Measurements from ENCODE around the gene AQP12A. TPM values are rescaled to one million over a fixed set of nuclear protein-coding genes. Genes with fewer than 3 reads are reported as not detected.

AQP12A gene
- polyA plus RNA-seq, 1 experiment = not detected

DNA sequence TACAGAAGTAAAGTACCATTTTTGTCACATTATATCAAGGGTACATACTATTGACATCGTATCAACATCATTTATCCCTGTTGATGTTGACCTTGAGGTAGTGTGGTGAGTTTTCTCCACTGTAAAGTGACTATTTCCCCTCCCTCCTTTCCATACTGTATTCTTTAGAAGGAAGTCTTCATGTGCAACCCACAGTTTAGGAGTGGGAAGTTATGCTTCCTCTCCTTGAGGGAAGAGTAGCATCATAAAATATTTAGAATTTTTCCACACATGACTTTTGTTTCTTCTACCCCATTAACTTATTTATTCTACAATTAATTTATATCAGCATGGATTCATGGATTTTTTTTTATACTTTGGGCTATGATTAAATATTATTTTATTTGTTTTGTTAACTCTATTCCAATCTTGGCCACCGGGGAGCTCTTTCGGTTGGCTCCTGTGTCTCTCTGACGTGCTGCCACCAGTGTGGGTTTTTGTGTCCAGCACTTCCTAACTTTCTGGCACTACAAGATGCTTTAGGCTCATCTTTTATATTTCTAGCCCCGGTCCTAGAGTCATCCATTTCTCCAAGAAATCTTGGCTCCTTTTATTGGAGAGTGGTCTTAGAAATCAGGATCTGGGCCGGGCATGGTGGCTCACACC is 28.0 kb upstream of the AQP12A start:
- peaks cover 2% of the 10 kb centered on the region; the same call in 1 of the 2 replicates for H3K27me3 ChIP-seq (ENCODE audit: control insufficient read depth, insufficient read depth, low read length)
- TF ChIP-seq, protein P1, sequence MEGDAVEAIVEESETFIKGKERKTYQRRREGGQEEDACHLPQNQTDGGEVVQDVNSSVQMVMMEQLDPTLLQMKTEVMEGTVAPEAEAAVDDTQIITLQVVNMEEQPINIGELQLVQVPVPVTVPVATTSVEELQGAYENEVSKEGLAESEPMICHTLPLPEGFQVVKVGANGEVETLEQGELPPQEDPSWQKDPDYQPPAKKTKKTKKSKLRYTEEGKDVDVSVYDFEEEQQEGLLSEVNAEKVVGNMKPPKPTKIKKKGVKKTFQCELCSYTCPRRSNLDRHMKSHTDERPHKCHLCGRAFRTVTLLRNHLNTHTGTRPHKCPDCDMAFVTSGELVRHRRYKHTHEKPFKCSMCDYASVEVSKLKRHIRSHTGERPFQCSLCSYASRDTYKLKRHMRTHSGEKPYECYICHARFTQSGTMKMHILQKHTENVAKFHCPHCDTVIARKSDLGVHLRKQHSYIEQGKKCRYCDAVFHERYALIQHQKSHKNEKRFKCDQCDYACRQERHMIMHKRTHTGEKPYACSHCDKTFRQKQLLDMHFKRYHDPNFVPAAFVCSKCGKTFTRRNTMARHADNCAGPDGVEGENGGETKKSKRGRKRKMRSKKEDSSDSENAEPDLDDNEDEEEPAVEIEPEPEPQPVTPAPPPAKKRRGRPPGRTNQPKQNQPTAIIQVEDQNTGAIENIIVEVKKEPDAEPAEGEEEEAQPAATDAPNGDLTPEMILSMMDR (IDR thresholded peaks at IDR 0.05; ENCODE audit: insufficient read depth, low read depth, low read length) = no peak
- no peak for DNase-seq (ENCODE audit: low read depth)
- H3K4me3 ChIP-seq (ENCODE audit: low read depth, low read length) = no peak overlapping the region
- ChIA-PET CTCF (no interaction called here), POLR2A (no interaction called here)
- H3K36me3 ChIP-seq (ENCODE audit: control insufficient read depth, insufficient read depth, low read length) = no peaks in the 10 kb centered on the region

DNA sequence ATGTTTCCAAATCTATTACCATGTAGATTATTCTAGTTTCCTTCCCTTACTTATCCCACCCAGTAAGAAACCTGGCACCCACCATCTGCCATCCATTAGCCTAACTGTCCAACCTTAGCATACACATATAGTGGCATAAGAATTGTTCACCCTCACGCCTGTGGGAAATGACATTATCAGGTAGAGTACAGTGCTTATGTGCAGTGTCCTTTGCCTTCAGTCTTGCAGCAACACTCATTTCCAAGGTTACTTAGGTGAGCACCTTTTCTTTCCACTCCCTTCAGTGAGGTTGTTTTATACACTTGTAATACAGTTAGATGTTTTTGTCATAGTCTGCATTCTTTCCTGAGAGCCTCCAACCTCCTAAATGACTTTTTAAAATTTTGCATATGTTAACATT is 27.0 kb upstream of the AQP12A start:
- Histone ChIP-seq H3K36me3 (ENCODE audit: control insufficient read depth, insufficient read depth, low read length) (no peaks in the 10 kb centered on the region), H3K27me3 (ENCODE audit: control insufficient read depth, insufficient read depth, low read length) (peaks cover 2% of the 10 kb centered on the region; the same call in 1 of the 2 replicates), H3K4me3 (ENCODE audit: low read depth, low read length) (no peak overlapping the region)
- TF ChIP-seq, protein P1 (IDR thresholded peaks at IDR 0.05; ENCODE audit: insufficient read depth, low read depth, low read length) = no peak
- POLR2A ChIA-PET = no interaction called here
- CTCF ChIA-PET = no interaction called here
- DNase-seq (ENCODE audit: low read depth) = no peak

DNA sequence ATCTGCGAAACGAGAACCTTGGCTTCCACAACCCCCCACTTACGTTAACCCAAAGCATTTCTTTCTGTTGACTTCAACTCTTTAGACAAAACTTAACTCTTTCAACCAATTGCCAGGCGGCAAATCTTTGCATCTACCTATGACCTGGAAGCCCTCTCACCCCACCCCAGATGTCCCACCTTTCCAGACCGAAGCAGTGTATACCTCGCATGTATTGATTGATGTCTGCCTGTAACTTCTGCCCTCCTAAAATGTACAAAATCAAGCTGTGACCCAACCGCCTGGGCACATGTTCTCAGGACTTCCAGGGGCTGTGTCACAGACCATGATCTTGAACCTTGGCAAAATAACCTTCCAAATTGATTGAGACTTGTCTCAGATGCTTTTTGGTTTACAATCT is 21.3 kb upstream of the AQP12A start:
- Histone ChIP-seq H3K27me3 (ENCODE audit: control insufficient read depth, insufficient read depth, low read length) (peaks cover 8% of the 10 kb centered on the region), H3K36me3 (ENCODE audit: control insufficient read depth, insufficient read depth, low read length) (no peaks in the 10 kb centered on the region), H3K4me3 (ENCODE audit: low read depth, low read length) (no peak overlapping the region)
- ChIA-PET POLR2A (no interaction called here), CTCF (no interaction called here)
- DNase-seq (ENCODE audit: low read depth) = no peak
- TF ChIP-seq, protein P1 (IDR thresholded peaks at IDR 0.05; ENCODE audit: insufficient read depth, low read depth, low read length) = no peak

DNA sequence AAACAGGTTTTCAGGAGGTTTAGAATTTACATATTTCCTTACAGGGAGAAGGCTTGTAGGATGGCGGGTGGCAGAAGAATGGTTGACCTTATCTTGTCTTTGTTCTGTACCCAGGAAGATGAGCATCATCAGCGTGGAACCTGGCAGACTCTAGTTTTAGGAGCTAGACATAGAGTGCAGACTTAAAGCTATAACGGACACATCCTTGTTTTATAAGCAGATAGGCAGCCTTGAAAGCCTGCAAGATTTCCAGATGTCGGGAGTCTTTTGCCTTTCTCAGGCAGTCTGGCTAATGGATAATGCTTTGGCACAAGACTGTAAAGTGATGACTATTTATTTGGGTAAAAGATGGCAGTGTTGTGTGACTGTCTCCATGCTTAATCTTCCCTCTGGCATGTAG is 20.7 kb upstream of the AQP12A start:
- Histone ChIP-seq H3K4me3 (ENCODE audit: low read depth, low read length) (no peak overlapping the region), H3K27me3 (ENCODE audit: control insufficient read depth, insufficient read depth, low read length) (peaks cover 8% of the 10 kb centered on the region), H3K36me3 (ENCODE audit: control insufficient read depth, insufficient read depth, low read length) (no peaks in the 10 kb centered on the region)
- CTCF ChIA-PET = no interaction called here
- no peak for DNase-seq (ENCODE audit: low read depth)
- POLR2A ChIA-PET = no interaction called here
- TF ChIP-seq, protein P1 (IDR thresholded peaks at IDR 0.05; ENCODE audit: insufficient read depth, low read depth, low read length) = no peak

DNA sequence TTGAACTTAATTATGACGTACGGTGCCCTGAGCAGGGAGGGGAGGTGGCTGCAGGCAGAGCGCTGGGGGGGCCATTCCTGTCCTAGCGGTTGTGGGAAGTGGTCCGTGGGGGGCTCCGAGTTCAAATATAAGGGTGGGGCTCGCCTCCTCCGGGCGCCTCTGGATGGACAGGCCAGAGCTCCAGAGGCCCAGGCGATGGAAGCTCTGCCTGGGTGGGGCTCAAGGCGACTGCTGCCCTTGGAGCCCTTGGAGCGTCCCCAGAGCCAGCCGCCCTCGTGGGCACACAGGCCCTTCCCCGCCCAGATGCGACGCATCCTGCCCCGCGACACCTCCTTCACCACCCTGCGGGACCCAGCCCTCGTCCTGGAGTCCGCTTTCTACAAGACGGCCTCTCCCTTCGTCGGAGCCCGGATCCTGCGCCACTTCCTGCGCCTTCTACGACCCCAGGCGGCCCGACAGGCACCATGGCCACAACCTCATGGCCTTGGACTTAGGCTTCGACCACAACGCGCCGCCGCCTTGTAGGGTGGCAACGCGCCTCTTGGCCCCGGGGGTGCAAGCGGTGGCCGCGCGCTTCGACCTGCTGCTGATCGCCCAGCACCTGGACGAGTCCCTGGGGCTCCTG is 19.5 kb upstream of the AQP12A start:
- TF ChIP-seq, protein P1 (IDR thresholded peaks at IDR 0.05; ENCODE audit: insufficient read depth, low read depth, low read length) = no peak
- H3K27me3 ChIP-seq (ENCODE audit: control insufficient read depth, insufficient read depth, low read length) = peaks cover 8% of the 10 kb centered on the region
- CTCF ChIA-PET = no interaction called here
- no peak for DNase-seq (ENCODE audit: low read depth)
- no peak overlapping the region for H3K4me3 ChIP-seq (ENCODE audit: low read depth, low read length)
- H3K36me3 ChIP-seq (ENCODE audit: control insufficient read depth, insufficient read depth, low read length) = no peaks in the 10 kb centered on the region
- POLR2A ChIA-PET = no interaction called here

Measured in BJ (cell line).